GM19193 (cell line): Measurements from ENCODE around the gene ARSG.

Experiments used
- POLR2A ChIP-seq: IDR thresholded peaks from 4 replicates; pipeline ENCODE4 v1.6.1; 2011; ENCODE audit not compliant: insufficient read depth, insufficient read length; ENCODE audit errors: extremely low read depth

The ARSG gene

DNA sequence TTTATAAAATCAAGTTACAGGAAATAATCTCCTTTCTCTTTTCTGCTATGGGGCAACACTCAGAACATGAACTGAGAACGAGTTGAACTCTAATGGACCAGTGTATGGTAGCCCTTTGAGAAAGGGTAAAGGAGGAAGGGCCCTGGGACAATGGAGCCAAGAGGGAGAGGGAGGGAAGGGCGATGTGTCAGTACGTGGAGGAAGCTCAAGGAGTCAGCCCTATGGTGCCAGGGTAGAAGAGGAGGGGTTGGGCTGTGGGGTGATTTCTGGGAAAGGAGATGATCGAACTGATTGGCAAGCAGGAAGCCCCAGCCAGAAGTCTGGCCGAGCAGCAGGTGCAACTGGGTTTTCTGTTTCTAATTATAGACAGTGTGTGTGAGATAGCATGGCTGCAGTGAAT is 170.3 kb downstream of the ARSG start:
- TF ChIP-seq POLR2A: no peak

DNA sequence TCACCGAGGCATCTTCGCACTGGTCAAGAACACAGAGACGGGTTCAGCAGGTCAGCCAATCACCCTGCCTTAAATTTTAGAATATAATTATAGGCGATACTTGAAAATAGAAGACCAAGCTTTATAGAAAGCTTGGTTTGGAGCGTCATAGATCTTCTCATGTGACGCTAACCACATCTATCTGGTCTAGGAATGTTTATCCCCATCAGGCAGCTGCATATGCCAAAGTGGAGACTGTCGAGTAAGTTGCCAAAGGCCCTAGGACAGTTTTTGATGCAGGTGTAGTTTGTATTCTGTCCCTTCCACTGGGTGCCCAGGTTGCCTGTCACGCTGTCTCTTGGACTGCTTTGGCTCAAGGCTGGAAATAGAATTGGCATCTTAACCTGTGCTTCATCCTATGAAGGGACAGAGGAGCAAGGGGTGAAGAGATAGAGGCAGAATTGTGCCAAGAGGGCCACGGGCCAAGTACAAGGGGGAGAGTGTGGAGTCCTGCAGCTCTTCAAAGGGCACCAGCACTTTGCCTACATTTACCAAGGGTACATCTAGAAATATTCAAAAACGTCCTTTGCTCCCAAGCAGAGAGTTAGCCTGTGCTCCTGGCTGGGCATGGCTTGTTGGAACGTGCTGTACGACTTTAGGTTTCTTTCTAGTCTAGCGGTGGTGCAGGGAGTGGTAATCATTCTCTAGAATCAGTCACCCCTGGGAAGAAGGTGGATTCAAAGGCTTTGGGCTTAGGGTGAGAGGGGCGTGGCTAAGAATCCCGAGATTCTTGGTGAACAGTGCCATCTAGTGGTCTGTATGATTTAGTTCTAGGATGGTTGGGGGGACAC is 171.3 kb downstream of the ARSG start:
- TF ChIP-seq POLR2A: peak; percentile 30

DNA sequence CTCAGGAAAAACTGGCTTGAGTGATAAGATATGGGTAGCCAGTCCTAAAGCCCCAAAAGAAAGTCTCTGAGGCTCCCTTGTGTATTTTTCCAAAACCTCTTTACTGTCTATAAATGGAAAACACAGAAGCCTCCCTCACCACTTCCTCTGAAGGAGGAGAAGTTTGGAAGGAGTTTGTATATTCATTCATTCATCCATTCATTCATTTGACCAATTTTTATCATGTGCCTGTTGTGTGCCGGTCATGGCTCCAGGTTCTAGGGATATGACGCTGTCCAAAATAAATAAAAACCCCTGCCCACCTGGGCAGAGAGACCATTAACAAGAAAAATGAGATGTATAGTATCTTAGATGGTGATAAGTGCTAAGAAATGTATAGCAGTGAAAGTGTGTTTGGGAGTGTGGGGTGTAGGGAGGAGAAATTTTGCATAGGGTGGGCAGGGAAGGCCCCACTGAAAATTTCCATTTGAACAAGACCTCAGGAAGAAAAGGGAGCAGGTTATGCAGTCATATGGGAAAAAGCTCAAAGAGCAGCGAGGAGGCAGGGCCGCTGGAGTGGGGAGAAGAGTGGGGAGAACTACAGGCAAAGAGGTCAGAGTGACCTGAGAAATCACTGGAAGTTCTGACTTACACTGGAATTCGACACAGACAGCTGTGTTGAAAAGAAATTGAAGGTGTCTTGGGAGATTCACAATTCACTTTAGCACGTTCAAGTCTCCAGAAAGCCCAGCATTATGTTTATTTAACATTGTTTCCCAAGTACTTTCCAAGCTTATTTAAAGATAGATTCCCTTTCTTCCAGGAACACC is 172.1 kb downstream of the ARSG start:
- no peak for TF ChIP-seq POLR2A

DNA sequence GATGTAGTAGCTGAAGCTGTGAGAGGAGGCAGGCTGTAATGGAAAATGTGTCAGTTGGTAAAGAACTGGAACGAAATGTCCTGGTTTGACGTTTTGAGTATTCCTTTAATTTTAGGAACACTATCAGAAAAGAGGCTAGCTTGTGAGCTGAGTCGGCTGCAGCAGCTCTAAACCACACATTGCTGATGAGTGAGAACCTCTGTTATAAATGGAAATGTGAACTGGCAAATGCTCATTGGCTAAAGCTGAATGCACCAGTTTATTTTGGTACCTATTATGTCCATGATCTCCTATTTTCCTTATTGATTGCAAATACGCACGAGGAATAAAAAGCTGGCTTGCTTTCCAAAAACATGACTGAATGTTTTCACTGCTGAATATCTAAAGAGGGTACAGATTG is 177.0 kb downstream of the ARSG start:
- TF ChIP-seq POLR2A: no peak

DNA sequence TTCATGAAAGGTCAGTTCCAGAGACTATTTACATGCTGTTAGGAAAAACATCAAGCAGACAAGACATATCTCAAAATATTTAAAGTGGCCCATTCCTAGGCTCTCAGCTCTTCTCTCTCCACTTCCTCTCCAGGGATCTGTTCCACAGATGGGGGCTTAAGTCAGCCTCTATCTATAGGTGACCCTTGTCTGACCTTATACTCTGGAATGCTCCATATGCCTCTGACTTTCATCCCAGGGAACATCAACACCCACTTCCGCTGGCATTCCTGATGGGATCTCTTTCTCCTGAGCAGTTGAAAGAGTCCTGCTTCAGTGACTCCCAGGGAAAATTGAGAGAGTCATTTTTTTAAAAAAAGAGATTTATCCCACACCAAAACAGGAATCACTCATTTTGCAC is 177.5 kb downstream of the ARSG start:
- TF ChIP-seq POLR2A: no peak
